Mucosa of descending colon (tissue), 3 donors: ENCODE results near the gene SLX4. TPM values are rescaled to one million over a fixed set of nuclear protein-coding genes. Genes with fewer than 3 reads are reported as not detected.

Experiments used
- ATAC-seq: fragments of 200-7000 bp; cut with Tn5 transposase; one replicate; pipeline ENCODE4 v1.9.1; 2020; ENCODE audit warnings: mild to moderate bottlenecking, moderate library complexity
- DNase-seq, 3 donors: peaks; one replicate each; pipeline ENCODE4 v3.0.0-alpha.2; 2020
- H3K36me3 ChIP-seq: fragments of 200-600 bp; one replicate; pipeline ENCODE4 v1.8.0; 2021; ENCODE audit warnings: low read depth, mild to moderate bottlenecking
- H3K4me1 ChIP-seq: fragments of 200-600 bp; one replicate; pipeline ENCODE4 v1.8.0; 2021; ENCODE audit warnings: low read depth, mild to moderate bottlenecking
- H3K4me3 ChIP-seq: fragments of 200-600 bp; one replicate; pipeline ENCODE4 v1.8.0; 2021; ENCODE audit warnings: mild to moderate bottlenecking
- H3K9me3 ChIP-seq: fragments of 200-600 bp; one replicate; pipeline ENCODE4 v1.8.0; 2021; ENCODE audit warnings: mild to moderate bottlenecking
- CTCF ChIP-seq: fragments of 200-600 bp; IDR thresholded peaks from one replicate; pipeline ENCODE4 v1.8.0; 2022; ENCODE audit warnings: antibody characterized with exemption, mild to moderate bottlenecking
- intact Hi-C, 2 donors: fragments of 100-400 bp; cut with DNase I in 1 of 2; cut with micrococcal nuclease in 1 of 2; formaldehyde crosslinking; loops; one replicate each; pipeline versions ENCODE4 v1.11.0 to v1.11.1; 2022; cut with DNase I, micrococcal nuclease
- total RNA-seq, 3 donors: library from RNA; stranded (reverse); fragmentation: NEBNext Ultra II Directional in 2 of 3; extraction: Animal tissue kit (Norgen Biotek cat#: 25700) in 2 of 3; gene quantifications; one replicate each; pipeline versions ENCODE4 v1.2.1 to v1.2.4, GENCODE V29; 2021 to 2023
- donor health status: DM: no; HTN: no; CAD: no; lungs with moderate emphysema.
- donor health status: DM: no; HTN: no; CAD: no.
- donor health status: DM: no; HTN: yes; CAD: no.

The SLX4 gene
- total RNA-seq, 3 donors from 2014 or later: 3.6 to 6.7 (median 5.0) TPM

- H3K4me1 ChIP-seq: no peaks in the 10 kb centered on the region
- no peaks in the 10 kb centered on the region for H3K36me3 ChIP-seq
- H3K4me3 ChIP-seq: no peak overlapping the region
- intact Hi-C loops: no loop called here
- no peaks in the 10 kb centered on the region for H3K9me3 ChIP-seq
- ATAC-seq (no peak), DNase-seq (no peak)
- no peak for TF ChIP-seq CTCF
Observed at GRCh38 chr16:3554351-3554928, 57.0 kb downstream of the SLX4 start.

- intact Hi-C loops: no loop called here
- DNase-seq (no peak), ATAC-seq (no peak)
- TF ChIP-seq CTCF: no peak
- no peaks in the 10 kb centered on the region for H3K9me3 ChIP-seq
- no peaks in the 10 kb centered on the region for H3K4me1 ChIP-seq
- no peaks in the 10 kb centered on the region for H3K36me3 ChIP-seq
- no peak overlapping the region for H3K4me3 ChIP-seq
Observed at GRCh38 chr16:3553138-3553923, 58.1 kb downstream of the SLX4 start.

GRCh38 chr16:3550851-3551847, 60.3 kb downstream of the SLX4 start:
- no peak for TF ChIP-seq CTCF
- intact Hi-C loops: no loop called here
- ATAC-seq: no peak

GRCh38 chr16:3549906-3550305, 61.5 kb downstream of the SLX4 start:
- no peak for ATAC-seq
- DNase-seq: no peak
- no peaks in the 10 kb centered on the region for H3K4me1 ChIP-seq
- no peak for TF ChIP-seq CTCF
- H3K4me3 ChIP-seq: no peak overlapping the region
- no peaks in the 10 kb centered on the region for H3K36me3 ChIP-seq
- intact Hi-C loops: no loop called here
- H3K9me3 ChIP-seq: no peaks in the 10 kb centered on the region

More at GRCh38 chr16:3550851-3551847, 60.3 kb downstream of the SLX4 start:
- H3K4me1 ChIP-seq: no peaks in the 10 kb centered on the region
- H3K4me3 ChIP-seq: no peak overlapping the region
- no peaks in the 10 kb centered on the region for H3K9me3 ChIP-seq
- H3K36me3 ChIP-seq: no peaks in the 10 kb centered on the region
- no peak for DNase-seq

GRCh38 chr16:3548859-3549258, 62.5 kb downstream of the SLX4 start:
- H3K4me1 ChIP-seq: no peaks in the 10 kb centered on the region
- ATAC-seq (no peak), DNase-seq (no peak)
- intact Hi-C loops: no loop called here
- no peak for TF ChIP-seq CTCF
- no peaks in the 10 kb centered on the region for H3K36me3 ChIP-seq
- no peak overlapping the region for H3K4me3 ChIP-seq
- no peaks in the 10 kb centered on the region for H3K9me3 ChIP-seq
